Mammary epithelial cell (primary cell): ENCODE data around the gene NR3C2.

Source experiments
- EZH2 ChIP-seq: IDR thresholded peaks from 2 replicates; pipeline ENCODE4 v1.6.1; 2012; ENCODE audit warnings: low read length, inconsistent platforms, borderline replicate concordance
- TF ChIP-seq, protein P1 (sequence below), 2 donors: IDR thresholded peaks in 1 of 2; conservative IDR thresholded peaks in 1 of 2; 2 replicates each; pipeline ENCODE4 v1.5.1; 2011 to 2012; ENCODE audit warnings: inconsistent platforms in 2 of 2, low read length in 2 of 2, mild to moderate bottlenecking in 2 of 2, control low read depth in 1 of 2, low read depth in 1 of 2; ENCODE audit not compliant: insufficient read depth in 1 of 2; ENCODE audit errors: extremely low read depth in 1 of 2

DNA sequence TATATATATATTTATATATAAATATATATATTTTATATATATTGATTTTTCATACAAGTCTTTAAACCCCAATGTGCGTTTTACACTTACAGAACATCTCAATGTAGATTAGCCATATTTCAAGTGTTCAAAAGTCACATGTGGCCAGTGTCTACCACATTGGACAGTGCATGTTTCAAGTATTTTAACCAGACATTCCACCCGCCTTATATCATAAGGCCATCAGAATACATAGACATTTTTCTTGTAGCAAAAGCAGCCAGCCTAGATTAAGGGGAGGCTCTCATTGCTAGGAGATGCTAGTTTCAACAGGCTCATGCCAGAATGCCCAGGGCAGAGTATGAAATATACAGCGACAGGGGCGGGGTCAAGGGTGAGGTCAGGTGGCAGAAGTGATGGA is 202.0 kb downstream of the NR3C2 start:
- TF ChIP-seq, protein P1, sequence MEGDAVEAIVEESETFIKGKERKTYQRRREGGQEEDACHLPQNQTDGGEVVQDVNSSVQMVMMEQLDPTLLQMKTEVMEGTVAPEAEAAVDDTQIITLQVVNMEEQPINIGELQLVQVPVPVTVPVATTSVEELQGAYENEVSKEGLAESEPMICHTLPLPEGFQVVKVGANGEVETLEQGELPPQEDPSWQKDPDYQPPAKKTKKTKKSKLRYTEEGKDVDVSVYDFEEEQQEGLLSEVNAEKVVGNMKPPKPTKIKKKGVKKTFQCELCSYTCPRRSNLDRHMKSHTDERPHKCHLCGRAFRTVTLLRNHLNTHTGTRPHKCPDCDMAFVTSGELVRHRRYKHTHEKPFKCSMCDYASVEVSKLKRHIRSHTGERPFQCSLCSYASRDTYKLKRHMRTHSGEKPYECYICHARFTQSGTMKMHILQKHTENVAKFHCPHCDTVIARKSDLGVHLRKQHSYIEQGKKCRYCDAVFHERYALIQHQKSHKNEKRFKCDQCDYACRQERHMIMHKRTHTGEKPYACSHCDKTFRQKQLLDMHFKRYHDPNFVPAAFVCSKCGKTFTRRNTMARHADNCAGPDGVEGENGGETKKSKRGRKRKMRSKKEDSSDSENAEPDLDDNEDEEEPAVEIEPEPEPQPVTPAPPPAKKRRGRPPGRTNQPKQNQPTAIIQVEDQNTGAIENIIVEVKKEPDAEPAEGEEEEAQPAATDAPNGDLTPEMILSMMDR (conservative IDR thresholded peaks at IDR 0.05 in 1 of 2, IDR thresholded peaks at IDR 0.05 in 1 of 2; ENCODE audit: extremely low read depth in 1 of 2, insufficient read depth in 1 of 2, low read depth in 1 of 2, low read length in 2 of 2): no peak
- no peak for TF ChIP-seq EZH2
